GM12878 (cell line): ENCODE data around the gene GHSR. TPM values are rescaled to one million over a fixed set of nuclear protein-coding genes. Genes with fewer than 3 reads are reported as not detected.

ENCODE experiments used
- ATAC-seq: fragments of 200-7000 bp; cut with Tn5 transposase; 3 replicates; pipeline ENCODE4 v1.9.1; 2020; ENCODE audit warnings: mild to moderate bottlenecking, moderate library complexity
- BruUV-seq: library from RNA; stranded (reverse); fragments of 400-500 nt; replicated peaks from 2 replicates; lab custom pipeline; 2021; lab: Mats Ljungman, UMichigan
- CTCF ChIA-PET: fragments of 300-600 bp; sonication (Branson Sonifier 250); formaldehyde crosslinking; extraction: SDS; loops from one replicate; lab custom pipeline; 2021; ENCODE audit warnings: inconsistent platforms; lab: Yijun Ruan, JAX
- POLR2A ChIA-PET: fragments of 350-600 bp; formaldehyde crosslinking; extraction: SDS; loops from one replicate; lab custom pipeline; 2021; ENCODE audit warnings: inconsistent platforms; lab: Charles Lee
- RAD21 ChIA-PET: fragments of 300-600 bp; sonication (Branson Sonifier 250); formaldehyde crosslinking; loops from one replicate; lab custom pipeline; 2023; ENCODE audit warnings: antibody characterized with exemption; ENCODE audit not compliant: unreplicated experiment; lab: Charles Lee
- SMC1A ChIA-PET: fragments of 300-600 bp; sonication (Branson Sonifier 250); formaldehyde crosslinking; loops from one replicate; lab custom pipeline; 2023; ENCODE audit not compliant: unreplicated experiment, uncharacterized antibody; lab: Charles Lee
- DNase-seq: peaks from one replicate; pipeline ENCODE4 v3.0.0-alpha.2; 2011; ENCODE audit warnings: low read depth, low spot score
- FAIRE-seq: peaks from 3 replicates; lab custom pipeline; 2011; peaks lifted over from hg19 to GRCh38; lab: Jason Lieb, UNC
- H2AFZ ChIP-seq: 2 replicates; pipeline ENCODE4 v1.6.0; 2011; ENCODE audit warnings: low read depth, low read length, control low read depth; ENCODE audit not compliant: control insufficient read depth
- H3K27ac ChIP-seq: 2 replicates; pipeline ENCODE4 v1.5.1; 2011; ENCODE audit warnings: control low read depth; ENCODE audit not compliant: control insufficient read depth, insufficient read depth
- H3K27me3 ChIP-seq, 2 experiments: replicated peaks in 1 of 2; 2 replicates each; pipeline versions ENCODE4 v1.6.0 to v1.6.1; 2011; ENCODE audit warnings: low read length in 1 of 2; ENCODE audit not compliant: control insufficient read depth in 2 of 2, insufficient read depth in 2 of 2
- H3K36me3 ChIP-seq, 2 experiments: 2 replicates each; pipeline ENCODE4 v1.5.1; 2011; ENCODE audit warnings: low read length in 1 of 2; ENCODE audit not compliant: control insufficient read depth in 2 of 2, insufficient read depth in 2 of 2
- H3K4me1 ChIP-seq: 2 replicates; pipeline ENCODE4 v1.6.1; 2011; ENCODE audit warnings: mild to moderate bottlenecking, low read length, moderate library complexity, mixed read lengths; ENCODE audit not compliant: control insufficient read depth, insufficient read depth
- H3K4me2 ChIP-seq: 2 replicates; pipeline ENCODE4 v1.6.0; 2011; ENCODE audit warnings: control low read depth; ENCODE audit not compliant: control insufficient read depth, insufficient read depth
- H3K4me3 ChIP-seq: fragments of 200-600 bp; sonication (generic); 2 replicates; pipeline ENCODE4 v1.5.1; 2016
- H3K79me2 ChIP-seq: 2 replicates; pipeline ENCODE4 v1.6.0; 2011; ENCODE audit warnings: low read length; ENCODE audit not compliant: control insufficient read depth, insufficient read depth
- H3K9ac ChIP-seq: 2 replicates; pipeline ENCODE4 v1.8.0; 2011; ENCODE audit warnings: low read length, control low read depth, mixed read lengths; ENCODE audit not compliant: control insufficient read depth, insufficient read depth
- H3K9me3 ChIP-seq: replicated peaks from 3 replicates; pipeline ENCODE4 v1.5.1; 2011; ENCODE audit warnings: mild to moderate bottlenecking, low read length; ENCODE audit not compliant: control insufficient read depth, insufficient read depth
- H4K20me1 ChIP-seq: 2 replicates; pipeline ENCODE4 v1.6.0; 2011; ENCODE audit not compliant: control insufficient read depth, insufficient read depth
- BCLAF1 ChIP-seq: fragments of 450-650 bp; IDR thresholded peaks from 2 replicates; pipeline ENCODE4 v1.6.1; 2017; ENCODE audit warnings: antibody characterized with exemption, mild to moderate bottlenecking, moderate library complexity
- BHLHE40 ChIP-seq, 2 experiments: fragments of 450-650 bp in 1 of 2; IDR thresholded peaks; 2 replicates each; pipeline ENCODE4 v1.6.1; 2011 to 2017; ENCODE audit warnings: low read depth in 2 of 2, borderline replicate concordance in 1 of 2, improper control_type of control experiment in 1 of 2, low read length in 1 of 2, mild to moderate bottlenecking in 1 of 2
- BRCA1 ChIP-seq: IDR thresholded peaks from 2 replicates; pipeline ENCODE4 v1.6.1; 2011; ENCODE audit warnings: low read depth, low read length, improper control_type of control experiment
- CBFB ChIP-seq: IDR thresholded peaks from 2 replicates; pipeline ENCODE4 v1.6.1; 2016; ENCODE audit warnings: antibody characterized with exemption, low read depth
- CBX3 ChIP-seq: fragments of 200-600 bp; sonication (generic); IDR thresholded peaks from 2 replicates; pipeline ENCODE4 v1.6.1; 2016; ENCODE audit warnings: low read depth, borderline replicate concordance
- CHD2 ChIP-seq: IDR thresholded peaks from 2 replicates; pipeline ENCODE4 v1.6.1; 2011; ENCODE audit warnings: low read depth, low read length, improper control_type of control experiment, borderline replicate concordance
- CHD4 ChIP-seq: fragments of 200-600 bp; sonication (generic); IDR thresholded peaks from 2 replicates; pipeline ENCODE4 v1.6.1; 2016; ENCODE audit warnings: mild to moderate bottlenecking
- CREM ChIP-seq: IDR thresholded peaks from 2 replicates; pipeline ENCODE4 v1.6.1; 2014; ENCODE audit warnings: antibody characterized with exemption, low read depth
- EGR1 ChIP-seq, 2 experiments: IDR thresholded peaks; 1 replicate in 1 of 2; 2 replicates in 1 of 2; pipeline ENCODE4 v1.6.1; 2011 to 2012; ENCODE audit warnings: low read depth in 2 of 2, low read length in 2 of 2, borderline replicate concordance in 1 of 2, mild to moderate bottlenecking in 1 of 2, moderate library complexity in 1 of 2
- FOXK2 ChIP-seq: fragments of 450-650 bp; IDR thresholded peaks from 2 replicates; pipeline ENCODE4 v1.6.1; 2017; ENCODE audit warnings: mild to moderate bottlenecking, moderate library complexity
- HDAC2 ChIP-seq: fragments of 200-600 bp; sonication (generic); IDR thresholded peaks from 2 replicates; pipeline ENCODE4 v1.6.1; 2017
- HSF1 ChIP-seq: fragments of 150-350 bp; IDR thresholded peaks from 2 replicates; pipeline ENCODE4 v1.6.1; 2014; ENCODE audit warnings: mild to moderate bottlenecking, low read depth, low read length
- MXI1 ChIP-seq: fragments of 150-350 bp; IDR thresholded peaks from 2 replicates; pipeline ENCODE4 v1.6.1; 2011; ENCODE audit warnings: low read depth, mild to moderate bottlenecking, inconsistent platforms, low read length, improper control_type of control experiment
- NR2C1 ChIP-seq: fragments of 450-650 bp; IDR thresholded peaks from 2 replicates; pipeline ENCODE4 v1.6.1; 2017; ENCODE audit warnings: antibody characterized with exemption, mild to moderate bottlenecking, moderate library complexity
- TCF3 ChIP-seq: IDR thresholded peaks from 2 replicates; pipeline ENCODE4 v1.6.1; 2012; ENCODE audit warnings: low read depth, mild to moderate bottlenecking, low read length, borderline replicate concordance; ENCODE audit not compliant: insufficient read depth
- ZNF207 ChIP-seq: fragments of 450-650 bp; IDR thresholded peaks from 2 replicates; pipeline ENCODE4 v1.6.1; 2014; ENCODE audit warnings: antibody characterized with exemption, mild to moderate bottlenecking, borderline replicate concordance
- ZNF274 ChIP-seq: IDR thresholded peaks from one replicate; pipeline ENCODE4 v1.8.0; 2011; ENCODE audit not compliant: insufficient read length, insufficient read depth
- WGBS: methylation state at CpG from one replicate; pipeline ENCODE4 v1.1.6; 2016; ENCODE audit warnings: low lambda C conversion rate; ENCODE audit not compliant: insufficient replicate concordance, insufficient coverage; ENCODE audit errors: missing lambda C conversion rate; 5-methylcytosine and 5-hydroxymethylcytosine counted together
- in situ Hi-C: fragments of 300-500 bp; cut with MboI; formaldehyde crosslinking; loops from 9 replicates; pipeline ENCODE4 v1.14.3; 2018; ENCODE audit warnings: mixed read lengths
- intact Hi-C: fragments of 100-400 bp; cut with micrococcal nuclease; formaldehyde crosslinking; loops from one replicate; pipeline ENCODE4 v1.14.2; 2022; ENCODE audit not compliant: unreplicated experiment
- polyA plus RNA-seq, 11 experiments: library from polyadenylated mRNA; depleted of rRNA in 4 of 11; unstranded in 6 of 11; stranded (reverse) in 5 of 11; fragments of >200 nt; fragmentation: Nextera tagmentation in 4 of 11; fragmentation: Illumina TruSeq in 1 of 11; extraction: Ambion mirVana in 4 of 11; extraction: Trizol in 1 of 11; gene quantifications; 1 replicate in 1 of 11; 2 replicates in 10 of 11; pipeline versions ENCODE4 v1.2.1 to v1.2.3, GENCODE V29; 2011 to 2016; ENCODE audit warnings: inconsistent platforms in 2 of 11, missing spikeins in 2 of 11, low read depth in 1 of 11
- total RNA-seq, 4 experiments: library from RNA; depleted of rRNA in 3 of 4; stranded (reverse); fragments of >200 nt in 3 of 4; fragmentation: Illumina TruSeq in 1 of 4; extraction: Trizol in 1 of 4; gene quantifications; 2 replicates each; pipeline versions ENCODE4 v1.2.1 to v1.2.3, GENCODE V29; 2013 to 2021

GHSR gene
- total and polyA plus RNA-seq, 10 of the 15 experiments (the other 5 are each of a cell fraction or from before 2014, with no cell fraction given), result not detected

GRCh38 chr3:172466553-172467130, 18.4 kb upstream of the GHSR start:
- H4K20me1 ChIP-seq, result no peaks in the 10 kb centered on the region
- no peak for TF ChIP-seq BCLAF1
- no peak for TF ChIP-seq HSF1
- no peak for TF ChIP-seq ZNF207
- TF ChIP-seq CREM, result no peak
- no peak for TF ChIP-seq MXI1
- no peak for TF ChIP-seq BRCA1
- no peak for TF ChIP-seq CBFB
- TF ChIP-seq CHD2, result no peak
- no peak for TF ChIP-seq EGR1 (IDR thresholded peaks at IDR 0.05; ENCODE audit: borderline replicate concordance in 1 of 2, low read depth in 2 of 2, low read length in 2 of 2)
- TF ChIP-seq BHLHE40 (IDR thresholded peaks at IDR 0.05; ENCODE audit: borderline replicate concordance in 1 of 2, low read depth in 2 of 2, low read length in 1 of 2), result no peak
- no peak for TF ChIP-seq FOXK2
- no peak for TF ChIP-seq NR2C1
- TF ChIP-seq ZNF274, result no peak
- no peak for TF ChIP-seq HDAC2
- TF ChIP-seq CBX3, result no peak
- TF ChIP-seq CHD4, result no peak
- no peak for TF ChIP-seq TCF3
- TF ChIP-seq, all 136 proteins: peak for 0
- H3K27ac ChIP-seq, result no peak overlapping the region
- H3K36me3 ChIP-seq, result no peaks in the 10 kb centered on the region
- intact Hi-C loops, result no loop called here
- H2AFZ ChIP-seq, result no peak overlapping the region
- H3K9ac ChIP-seq, result no peak overlapping the region
- ChIA-PET SMC1A (no interaction called here), CTCF (interaction anchor here (1.0 kb wide), 1 partner anchor 10 kb away, joined by 5 read pairs; no protein-coding TSS in a partner anchor), RAD21 (no interaction called here), POLR2A (no interaction called here)
- H3K27me3 ChIP-seq, result no peaks in the 10 kb centered on the region; a peak in 2 of 4 replicates
- H3K4me1 ChIP-seq, result no peaks in the 10 kb centered on the region
- H3K79me2 ChIP-seq, result no peaks in the 10 kb centered on the region
- DNase-seq (no peak), ATAC-seq (no peak), FAIRE-seq (no peak)
- no peak overlapping the region for H3K4me3 ChIP-seq
- no peak overlapping the region for H3K4me2 ChIP-seq
- in situ Hi-C loops, result no loop called here
- 50% methylated on average over 4 of the region's 4 CpGs for WGBS
- BruUV-seq, result no TSS peak
- no peaks in the 10 kb centered on the region for H3K9me3 ChIP-seq
